GM18502 (cell line): ENCODE results near the gene SYT8.
"Not testable (repeated sequence)": the region's sequence is repeated elsewhere in the genome, so short reads cannot be mapped to it uniquely, and the experiment has no call there.

Experiments used
- ATAC-seq: cut with Tn5 transposase; IDR thresholded peaks from one replicate; pipeline ENCODE4 v1.9.1; 2021; ENCODE audit warnings: mild to moderate bottlenecking; ENCODE audit not compliant: unreplicated experiment, poor library complexity

Gene SYT8, protein sequence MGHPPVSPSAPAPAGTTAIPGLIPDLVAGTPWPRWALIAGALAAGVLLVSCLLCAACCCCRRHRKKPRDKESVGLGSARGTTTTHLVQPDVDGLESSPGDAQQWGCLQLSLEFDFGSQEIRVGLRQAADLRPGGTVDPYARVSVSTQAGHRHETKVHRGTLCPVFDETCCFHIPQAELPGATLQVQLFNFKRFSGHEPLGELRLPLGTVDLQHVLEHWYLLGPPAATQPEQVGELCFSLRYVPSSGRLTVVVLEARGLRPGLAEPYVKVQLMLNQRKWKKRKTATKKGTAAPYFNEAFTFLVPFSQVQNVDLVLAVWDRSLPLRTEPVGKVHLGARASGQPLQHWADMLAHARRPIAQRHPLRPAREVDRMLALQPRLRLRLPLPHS

DNA sequence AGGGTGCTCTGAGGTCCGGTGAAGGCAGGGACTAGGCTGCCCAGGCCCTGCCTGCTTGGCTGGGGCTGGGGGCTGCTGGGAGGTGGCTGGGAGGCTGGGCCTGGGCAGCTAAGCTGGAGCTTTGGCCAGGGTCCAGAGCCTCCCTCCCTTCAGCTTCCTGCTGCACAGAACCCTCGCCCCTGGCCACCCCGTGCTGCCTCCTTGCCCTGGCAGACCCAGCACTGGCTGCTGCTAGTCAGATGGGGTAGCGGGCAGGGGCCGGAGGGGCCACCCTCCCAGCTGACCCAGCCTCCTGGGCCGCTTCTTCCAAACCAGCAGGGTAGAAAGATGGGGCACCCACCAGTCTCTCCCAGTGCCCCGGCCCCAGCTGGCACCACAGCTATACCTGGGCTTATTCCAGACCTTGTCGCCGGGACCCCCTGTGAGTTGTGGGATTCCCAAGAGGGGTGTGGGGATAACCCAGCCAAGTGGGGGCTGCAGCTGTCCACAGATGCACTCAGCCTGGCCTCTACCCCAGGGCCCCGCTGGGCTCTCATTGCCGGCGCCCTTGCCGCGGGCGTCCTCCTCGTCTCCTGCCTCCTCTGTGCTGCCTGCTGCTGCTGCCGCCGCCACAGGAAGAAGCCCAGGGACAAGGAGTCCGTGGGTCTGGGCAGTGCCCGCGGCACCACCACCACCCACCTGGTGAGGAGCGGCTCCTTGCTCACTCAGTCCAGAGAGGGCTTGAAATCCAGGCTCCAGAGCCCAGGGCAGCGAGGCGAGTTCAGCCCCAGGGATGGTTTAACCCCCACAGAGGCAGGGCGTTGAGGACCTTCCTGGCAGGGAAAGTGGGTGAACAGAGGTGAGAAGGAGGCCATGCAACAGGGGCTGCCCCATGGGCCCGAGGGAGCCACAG, at the start of gene SYT8:
Gene SYT8 (plus strand): TSS at position 212 of the 892 bp plus-strand sequence. CDS start 116 bp downstream, at position 328.
- no peak for ATAC-seq

DNA sequence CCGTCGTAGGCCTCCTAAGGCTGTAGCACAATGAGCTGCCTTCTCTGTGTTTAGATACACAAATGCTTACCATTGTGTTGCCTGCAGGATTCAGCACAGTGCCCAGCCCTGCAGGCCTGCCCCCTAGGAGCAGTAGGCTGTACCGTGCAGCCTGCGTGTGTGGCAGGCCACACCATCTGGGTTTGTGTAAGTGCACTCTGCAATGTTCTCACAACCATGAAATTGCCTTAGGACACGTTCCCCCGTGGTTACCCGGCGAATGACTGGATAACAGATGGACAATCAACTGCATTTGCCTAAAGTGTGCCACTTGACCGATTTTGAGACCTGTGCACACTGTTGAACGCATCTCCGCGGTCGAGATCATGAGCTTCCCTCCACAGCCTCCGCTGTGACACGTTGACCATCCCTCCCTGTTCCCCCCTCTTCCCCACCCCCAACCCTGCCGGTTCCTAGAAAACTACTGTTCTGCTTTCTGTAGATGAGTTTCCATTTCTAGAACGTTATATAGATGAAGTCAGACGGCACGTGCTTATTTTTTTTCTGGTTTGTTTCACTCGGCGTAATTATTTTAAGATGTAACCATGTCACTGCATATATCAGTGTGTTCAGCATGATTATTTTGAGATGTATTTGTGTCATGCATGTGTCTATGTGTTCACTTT, 48.9 kb upstream of the SYT8 start:
- no peak for ATAC-seq

DNA sequence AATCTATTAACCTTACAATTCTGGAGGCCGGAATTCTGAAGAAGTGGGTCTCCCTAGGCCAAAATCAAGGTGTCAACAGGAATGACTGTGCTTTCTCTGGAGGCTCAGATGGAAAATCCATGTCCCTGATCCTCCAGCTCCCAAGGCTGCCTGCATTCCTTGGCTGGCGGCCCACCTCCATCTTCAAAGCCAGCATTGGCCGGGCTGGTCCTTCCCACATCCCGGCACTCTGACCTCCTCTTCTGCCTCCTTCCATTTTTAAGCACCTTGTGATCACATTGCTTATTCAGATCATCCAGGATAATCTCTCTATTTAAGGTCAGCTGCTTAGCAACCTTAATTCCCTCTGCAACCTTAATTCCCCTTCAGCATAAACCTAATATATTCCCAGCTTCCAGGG, 48.3 kb upstream of the SYT8 start:
- no peak for ATAC-seq

DNA sequence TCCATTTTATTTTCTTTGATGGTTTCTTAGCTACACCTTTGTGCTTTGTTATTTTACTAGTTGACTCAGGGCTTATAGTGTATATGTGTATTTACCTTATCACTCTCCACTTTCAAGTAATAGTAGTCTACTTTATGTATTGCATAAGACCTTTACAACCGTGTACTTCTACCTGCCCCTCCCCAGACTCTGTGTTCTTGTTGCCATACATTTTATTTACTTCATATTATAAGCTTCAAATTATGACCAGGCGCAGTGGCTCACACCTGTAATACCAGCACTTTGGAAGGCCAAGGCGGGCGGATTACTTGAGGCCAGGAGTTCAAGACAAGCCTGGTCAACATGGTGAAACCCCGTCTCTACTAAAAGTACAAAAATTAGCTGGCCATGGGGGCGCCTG, 42.9 kb upstream of the SYT8 start:
- no peak for ATAC-seq

DNA sequence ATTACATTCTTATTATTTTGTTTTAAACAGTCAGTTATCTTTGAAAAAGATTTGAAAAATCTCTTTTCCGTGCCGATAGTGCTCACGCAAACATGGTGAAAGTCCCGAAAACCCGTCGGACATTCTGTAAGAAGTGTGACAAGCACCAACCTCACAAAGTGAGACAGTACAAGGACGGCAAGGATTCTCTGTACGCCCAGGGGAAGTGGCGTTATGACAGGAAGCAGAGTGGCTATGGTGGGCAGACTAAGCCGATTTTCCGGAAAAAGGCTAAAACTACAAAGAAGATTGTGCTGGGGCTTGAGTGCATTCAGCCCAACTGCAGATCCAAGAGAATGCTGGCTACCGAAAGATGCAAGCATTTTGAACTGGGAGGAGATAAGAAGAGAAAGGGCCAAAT, 42.3 kb upstream of the SYT8 start:
- no peak for ATAC-seq

DNA sequence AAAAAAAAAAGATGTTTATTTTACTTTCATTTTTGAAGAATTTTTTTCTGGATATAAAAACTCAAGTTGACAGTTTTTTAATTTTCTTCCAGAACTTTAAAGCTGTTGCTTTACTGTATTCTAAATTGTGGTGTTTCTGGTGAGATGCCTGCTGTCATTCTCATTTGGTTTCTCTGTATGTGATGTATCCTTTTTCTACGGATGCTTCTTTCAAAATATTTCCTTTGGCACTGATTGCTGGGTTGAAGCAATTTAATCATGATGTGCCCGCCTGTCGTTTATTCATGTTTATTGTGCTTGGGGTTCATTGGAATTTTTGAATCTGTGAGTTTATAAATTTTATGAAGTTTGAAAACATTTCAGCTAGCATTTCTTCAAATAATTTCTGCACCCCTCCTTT, 41.7 kb upstream of the SYT8 start:
- ATAC-seq = no peak

DNA sequence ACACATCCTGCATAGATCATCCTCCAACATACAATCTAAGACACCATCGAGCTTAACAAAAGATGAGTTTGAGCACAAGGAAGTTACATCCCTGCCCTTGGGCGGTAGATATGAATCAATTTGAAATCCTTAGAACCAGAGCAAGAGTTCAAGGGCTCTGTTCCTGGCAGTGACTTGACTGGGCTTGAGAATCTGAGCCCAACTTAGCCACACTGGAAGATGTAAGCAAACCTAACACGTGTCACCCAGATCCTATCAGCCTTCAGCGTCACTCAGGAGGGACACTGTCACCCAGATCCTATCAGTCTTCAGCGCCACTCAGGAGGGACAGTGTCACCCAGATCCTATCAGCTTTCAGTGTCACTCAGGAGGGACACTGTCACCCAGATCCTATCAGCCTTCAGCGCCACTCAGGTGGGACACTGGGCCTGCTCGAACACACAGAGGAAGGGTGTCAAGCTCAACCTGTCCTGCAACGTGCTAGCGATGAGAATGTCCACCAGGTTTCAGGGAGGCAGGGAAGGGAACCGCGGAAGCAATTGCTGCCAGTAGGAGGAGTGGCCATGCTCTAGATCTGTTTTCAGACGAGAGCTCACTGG, 38.3 kb upstream of the SYT8 start:
- ATAC-seq = no peak

DNA sequence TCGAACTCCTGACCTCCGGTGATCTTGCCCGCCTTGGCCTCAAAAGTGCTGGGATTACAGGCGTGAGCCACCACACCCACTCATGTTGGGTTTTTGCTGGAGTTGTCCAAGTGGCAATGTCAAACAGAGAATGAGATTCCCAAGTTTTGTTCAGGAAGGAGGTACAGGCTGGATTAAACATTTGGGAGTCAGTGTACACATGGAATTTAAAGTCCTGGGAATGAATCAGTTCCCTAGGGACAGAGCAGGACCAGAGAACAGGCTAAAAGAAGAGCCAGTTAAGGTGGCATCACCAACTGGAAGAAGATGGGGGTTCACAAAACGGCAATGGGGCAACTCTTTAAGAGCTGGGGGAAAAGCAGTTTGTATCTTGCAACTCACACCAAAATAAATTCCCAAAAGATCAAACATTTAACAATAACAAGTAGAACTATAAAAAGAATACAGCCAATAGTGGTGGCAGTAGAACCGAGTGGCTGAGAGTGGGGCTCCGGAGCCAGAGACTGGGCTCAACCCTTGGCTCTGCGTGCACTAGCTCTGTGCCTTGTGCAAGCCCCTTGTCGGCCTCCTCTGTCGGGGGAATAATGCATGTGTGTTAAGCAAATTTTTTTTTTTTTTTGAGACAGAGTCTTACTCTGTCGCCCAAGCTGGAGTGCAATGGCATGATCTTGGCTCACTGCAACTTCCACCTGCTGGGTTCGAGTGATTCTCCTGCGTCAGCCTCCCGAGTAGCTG, 37.2 kb upstream of the SYT8 start:
- no peak for ATAC-seq

DNA sequence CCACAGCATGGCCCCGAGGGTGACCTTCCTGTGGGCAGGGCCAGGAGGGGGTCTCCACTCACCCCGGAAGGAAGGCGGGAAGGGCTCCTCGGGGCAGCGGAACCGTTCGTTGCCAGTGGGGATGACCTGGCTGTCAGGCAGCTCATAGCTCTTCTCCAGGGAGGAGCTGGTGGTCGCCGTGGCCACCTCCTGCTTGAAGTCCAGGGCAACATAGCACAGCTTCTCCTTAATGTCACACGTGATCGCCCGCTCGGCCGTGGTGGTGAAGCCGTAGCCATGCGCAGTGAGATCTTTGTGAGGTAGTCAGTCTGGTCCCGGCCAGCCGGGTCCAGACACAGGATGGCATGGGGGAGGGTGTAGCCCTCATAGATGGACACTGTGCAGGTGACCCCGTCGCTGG, 31.5 kb upstream of the SYT8 start:
- ATAC-seq = no peak

DNA sequence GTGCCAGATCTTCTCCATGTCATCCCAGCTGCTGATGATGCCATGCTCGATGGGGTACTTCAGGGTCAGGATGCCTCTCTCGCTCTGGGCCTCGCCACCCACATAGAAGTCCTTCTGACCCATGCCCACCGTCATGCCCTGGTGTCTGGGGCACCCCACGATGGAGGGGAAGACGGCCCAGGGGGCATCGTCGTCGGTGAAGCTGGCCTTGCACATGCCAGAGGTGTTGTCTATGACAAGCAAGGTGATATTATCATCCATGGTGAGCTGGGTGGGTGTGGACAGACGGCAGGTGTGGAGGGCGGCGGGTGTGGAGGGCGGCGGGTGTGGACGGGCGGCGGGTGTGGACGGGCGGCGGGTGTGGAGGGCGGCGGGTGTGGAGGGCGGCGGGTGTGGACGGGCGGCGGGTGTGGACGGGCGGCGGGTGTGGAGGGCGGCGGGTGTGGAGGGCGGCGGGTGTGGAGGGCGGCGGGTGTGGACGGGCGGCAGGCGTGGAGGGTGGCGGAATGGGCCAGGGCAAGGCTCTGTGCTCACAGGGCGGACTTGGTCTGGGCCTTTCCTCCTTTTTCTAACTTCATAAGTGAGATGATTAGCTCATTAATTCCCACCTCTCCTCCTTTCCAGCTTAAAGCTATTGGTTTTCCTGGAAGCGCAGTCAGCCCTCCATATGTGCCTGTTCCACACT, 30.8 kb upstream of the SYT8 start:
- not testable (repeated sequence) for ATAC-seq

DNA sequence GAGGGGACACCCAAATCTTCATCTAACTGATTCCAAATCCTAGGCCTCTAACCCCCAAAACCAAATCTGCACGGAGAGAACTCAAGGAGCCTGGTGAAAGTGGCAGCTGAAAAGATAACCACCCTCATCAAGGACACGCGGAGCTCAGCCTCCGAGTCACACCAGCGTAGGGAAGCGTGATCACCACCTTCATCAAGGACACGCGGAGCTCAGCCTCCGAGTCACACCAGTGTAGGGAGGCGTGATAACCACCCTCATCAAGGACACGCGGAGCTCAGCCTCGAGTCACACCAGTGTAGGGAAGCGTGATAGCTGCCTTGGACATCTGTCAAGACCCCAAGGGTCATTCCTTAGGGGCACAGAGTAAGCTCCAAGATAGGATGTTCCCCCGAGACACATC, 29.3 kb upstream of the SYT8 start:
- ATAC-seq = no peak

DNA sequence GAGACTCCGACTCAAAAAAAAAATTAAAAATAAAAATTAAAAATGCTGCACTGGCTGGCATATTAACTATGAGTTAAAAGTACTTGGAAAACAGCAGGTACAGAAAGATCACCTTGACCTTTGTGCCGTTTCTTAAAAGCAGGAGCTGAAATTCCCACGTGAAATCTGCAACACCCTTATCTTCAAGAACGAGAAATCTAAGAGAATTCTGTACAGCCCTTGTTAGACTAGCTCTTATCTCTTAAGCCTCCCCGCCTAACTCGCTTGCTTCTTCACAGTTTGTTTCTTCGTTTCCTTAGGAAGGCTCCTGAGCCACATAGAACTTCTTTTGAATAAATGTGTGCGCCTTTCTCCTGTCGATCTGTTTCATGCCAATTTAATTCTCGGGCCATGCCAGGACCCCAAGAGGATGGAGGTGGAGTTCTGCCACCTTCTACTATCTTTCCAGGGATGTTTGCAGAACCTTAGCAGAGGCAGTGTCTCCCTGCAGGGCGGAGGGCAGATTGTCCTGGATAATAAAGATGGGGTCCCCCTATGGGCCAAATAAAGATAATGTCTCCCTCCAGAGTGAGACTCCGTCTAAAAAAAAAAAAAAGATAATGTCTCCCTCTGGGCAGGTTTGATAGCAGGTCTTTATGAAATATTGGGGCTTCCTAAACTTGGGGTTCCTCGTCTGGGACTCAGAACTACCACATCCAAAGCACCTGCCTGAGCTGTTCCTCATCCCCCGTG, 27.4 kb upstream of the SYT8 start:
- ATAC-seq = no peak

DNA sequence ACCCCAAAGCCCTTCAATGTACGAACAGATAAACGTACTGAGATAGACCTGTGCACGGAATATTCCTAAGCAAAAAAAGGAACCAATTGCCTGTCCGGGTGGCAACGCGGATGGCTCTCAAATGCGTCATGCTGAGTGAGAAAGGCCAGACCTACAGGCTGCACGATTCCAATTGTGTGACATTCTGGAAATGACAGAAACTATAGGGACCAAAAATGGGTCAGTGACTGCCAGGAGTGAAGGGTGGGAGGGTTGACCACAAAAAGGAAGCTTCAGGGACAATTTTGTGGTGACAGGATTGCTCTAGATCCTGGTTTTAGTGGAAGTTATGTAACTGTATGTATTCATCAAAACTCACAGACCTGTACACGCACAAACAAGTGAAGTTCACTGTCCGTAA, 24.0 kb upstream of the SYT8 start:
- no peak for ATAC-seq

DNA sequence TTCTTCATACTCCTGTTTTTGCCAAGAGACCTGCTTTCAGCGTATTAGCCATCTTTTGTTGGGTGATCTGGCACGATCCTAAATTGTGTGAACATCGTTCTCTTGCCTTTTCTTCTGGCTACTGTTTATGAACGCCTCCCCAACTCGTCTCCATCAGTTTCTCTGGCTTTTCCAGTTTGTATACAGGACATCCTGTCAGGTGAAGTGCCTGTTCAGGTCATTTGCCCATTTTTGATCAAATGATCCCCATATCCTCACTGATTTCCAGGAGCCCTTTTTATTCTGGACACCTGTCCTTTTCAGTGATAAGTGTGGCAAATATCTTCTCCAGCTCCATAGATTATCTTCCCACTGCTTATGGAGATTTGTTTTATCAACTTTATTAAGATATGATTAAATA, 22.5 kb upstream of the SYT8 start:
- no peak for ATAC-seq

DNA sequence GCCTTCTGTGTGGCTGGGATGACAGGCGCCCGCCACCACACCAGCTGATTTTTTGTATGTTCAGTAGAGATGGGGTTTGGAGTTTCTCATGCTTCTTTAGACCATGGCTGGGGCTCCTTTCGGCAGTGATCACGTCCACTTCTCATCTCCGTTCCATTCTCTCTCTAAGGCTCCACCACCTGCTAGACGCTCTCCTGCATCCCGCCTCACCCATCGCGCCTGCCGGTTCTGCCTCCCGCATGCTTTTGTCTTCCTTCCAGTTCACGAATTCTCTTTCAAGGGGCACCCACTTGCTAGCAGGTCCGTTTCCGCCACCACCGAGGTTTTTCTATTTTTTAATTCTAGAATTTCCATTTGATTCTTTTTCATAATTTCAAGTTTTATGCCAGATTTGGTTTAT, 22.0 kb upstream of the SYT8 start:
- ATAC-seq = no peak

DNA sequence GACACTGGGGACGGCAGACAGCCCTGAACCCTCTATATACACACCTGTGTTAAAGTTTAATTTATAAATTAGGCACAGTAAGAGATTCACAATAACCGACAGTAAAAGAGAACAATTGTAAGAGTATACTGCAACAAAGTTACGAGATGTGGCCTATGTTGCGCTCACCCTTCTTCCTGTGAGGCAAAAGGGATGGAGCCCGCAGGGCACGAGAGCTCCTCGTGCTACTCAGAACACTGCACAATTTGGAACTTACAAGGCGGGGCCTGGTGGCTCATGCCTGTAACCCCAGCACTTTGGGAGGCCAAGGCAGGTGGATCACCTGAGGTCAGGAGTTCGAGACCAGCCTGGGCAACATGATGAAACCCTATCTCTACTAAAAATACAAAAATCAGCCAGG, 21.4 kb upstream of the SYT8 start:
- ATAC-seq = not testable (repeated sequence)

DNA sequence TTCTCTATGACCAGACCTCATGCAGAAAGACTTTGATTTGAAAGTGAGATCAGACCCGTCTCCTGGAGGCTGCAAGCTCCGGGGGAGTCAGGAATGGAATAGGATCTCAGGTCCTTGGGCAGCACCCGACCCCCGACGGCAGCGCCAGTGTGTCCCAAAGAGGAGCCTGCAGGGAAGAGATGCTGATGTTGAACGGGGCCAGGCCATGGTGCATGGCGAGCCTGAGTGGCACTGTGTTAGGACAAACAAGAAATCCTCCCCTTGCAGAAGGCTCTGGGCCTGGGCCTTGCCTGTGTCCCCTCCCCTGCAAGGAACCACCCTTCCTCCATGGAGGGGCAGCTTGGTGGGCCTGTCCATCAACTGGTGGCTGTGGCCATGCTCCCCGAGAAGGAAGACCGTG, 20.1 kb upstream of the SYT8 start:
- ATAC-seq = no peak

DNA sequence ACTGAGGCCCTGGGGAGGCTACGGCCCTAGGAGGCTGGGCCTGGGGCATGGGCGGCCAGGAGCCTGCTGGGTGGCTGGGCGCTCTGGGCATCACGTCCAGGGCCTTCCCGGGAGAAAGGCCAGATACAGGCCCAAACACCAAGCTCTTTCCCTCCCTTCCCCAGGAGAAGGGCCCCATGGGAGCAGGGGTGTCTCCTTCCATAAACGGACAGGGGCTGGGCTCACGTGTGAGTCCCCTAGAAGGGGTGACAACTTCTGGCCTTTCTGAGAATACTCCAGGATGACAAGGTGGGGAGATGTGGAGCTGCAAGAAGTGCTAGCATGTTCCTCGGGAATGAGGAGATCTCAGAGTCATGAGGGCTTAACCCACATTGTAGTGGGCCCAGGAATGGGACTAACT, 19.5 kb upstream of the SYT8 start:
- ATAC-seq = no peak

DNA sequence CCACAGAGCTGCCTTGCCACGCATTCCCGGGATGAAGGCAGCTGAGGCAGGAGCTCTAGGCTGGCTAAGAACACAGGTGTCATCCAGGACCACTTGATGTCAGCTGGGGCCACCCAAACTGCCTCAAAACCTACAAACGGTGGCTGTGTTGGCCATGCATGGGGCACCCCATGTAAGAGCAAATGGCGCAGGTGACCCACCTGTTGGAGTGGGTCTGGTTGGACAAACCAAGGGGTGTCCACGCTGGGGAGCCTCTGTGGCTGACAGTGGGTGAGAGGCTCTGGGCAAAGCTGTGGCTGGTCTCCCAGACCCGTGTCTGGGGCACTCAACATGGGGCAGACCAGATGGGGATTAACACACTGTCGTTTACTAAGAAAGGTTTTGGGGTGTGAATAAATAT, 19.0 kb upstream of the SYT8 start:
- ATAC-seq = no peak
